ENCODE data around the gene UCN2. TPM values are rescaled to one million over a fixed set of nuclear protein-coding genes. Genes with fewer than 3 reads are reported as not detected.

The UCN2 gene
- total and polyA plus RNA-seq, 2 of the 8 experiments (the other 6 are each of a cell fraction or from before 2014, with no cell fraction given): 0.14 TPM; not detected in 1

GRCh38 chr3:48555949-48556795, 7.4 kb downstream of the UCN2 start:
- H3K9me3 ChIP-seq (ENCODE audit: insufficient read depth in 2 of 2, low read depth in 1 of 2, low read length in 1 of 2): no peaks in the 10 kb centered on the region
- no peak overlapping the region; the same call in 1 of the 2 replicates for H4K8ac ChIP-seq (ENCODE audit: extremely low read depth, insufficient read depth, low read length)
- H2BK15ac ChIP-seq (ENCODE audit: low read length): no peak overlapping the region
- H3K79me1 ChIP-seq (ENCODE audit: low read depth, low read length): peaks cover 11% of the 10 kb centered on the region
- no peak overlapping the region for H3K23ac ChIP-seq (ENCODE audit: insufficient read length)
- peak overlapping the region; percentile 80 for H4K5ac ChIP-seq (ENCODE audit: insufficient read length, low read depth, low read length)
- H4K91ac ChIP-seq (replicated peaks; ENCODE audit: insufficient read length, low read length): peak overlapping the region; percentile 25
- no peak overlapping the region for H2BK20ac ChIP-seq (ENCODE audit: low read length)
- H2AFZ ChIP-seq (ENCODE audit: low read length): no peak overlapping the region
- H3K18ac ChIP-seq (ENCODE audit: extremely low read depth, low read length): peak overlapping the region; percentile 75
- DNase-seq (ENCODE audit: low read depth in 1 of 2, low spot score in 2 of 2): no peak
- H3K27ac ChIP-seq (ENCODE audit: low read depth, low read length): no peak overlapping the region
- H2AK5ac ChIP-seq (ENCODE audit: low read depth, low read length): no peak overlapping the region
- no peaks in the 10 kb centered on the region for H3K36me3 ChIP-seq (ENCODE audit: control insufficient read depth in 2 of 4, insufficient read depth in 4 of 4, low read length in 3 of 4)
- POLR2A ChIA-PET (ENCODE audit: partially characterized antibody): interaction anchor here (0.8 to 6.0 kb wide), 17 partner anchors 11 to 326 kb away, joined by 3 to 34 read pairs (median 3); partner anchors contain the start of genes ATRIP, CCDC51, CELSR3 and COL7A1
- peaks cover 4 to 30% (median 17%) of the 10 kb centered on the region in 4 experiments for H3K4me1 ChIP-seq (replicated peaks in 1 of 4; ENCODE audit: control insufficient read depth in 3 of 4, insufficient read depth in 4 of 4, low read length in 3 of 4)
- H3K56ac ChIP-seq (replicated peaks; ENCODE audit: insufficient read length, low read depth, low read length): no peak overlapping the region
- WGBS, 2 experiments (ENCODE audit: extremely low coverage in 1 of 2, insufficient coverage in 1 of 2, insufficient read length in 1 of 2, insufficient replicate concordance in 2 of 2, low coverage in 1 of 2, low lambda C conversion rate in 2 of 2, missing lambda C conversion rate in 1 of 2): 24% methylated on average over 15 of the region's 29 CpGs; no CpG with 5 or more reads in 1 of the 2 experiments
- H3K23me2 ChIP-seq (ENCODE audit: low read depth, low read length): peaks cover 2% of the 10 kb centered on the region; the same call in 1 of the 2 replicates
- H2BK120ac ChIP-seq (replicated peaks; ENCODE audit: low read depth, low read length): no peak overlapping the region
- H2BK12ac ChIP-seq (ENCODE audit: low read depth, low read length): no peak overlapping the region
- H3K9ac ChIP-seq (replicated peaks in 1 of 4; ENCODE audit: extremely low read depth in 1 of 4, low read depth in 3 of 4, low read length in 3 of 4): peak overlapping the region; percentile 10 to 84 (median 44); a peak in 5 of 7 replicates
- H2BK5ac ChIP-seq (ENCODE audit: low read depth, low read length): peak overlapping the region; percentile 75; the same call in 1 of the 2 replicates
- peak overlapping the region; percentile 67 to 90 (median 73) for H3K4me3 ChIP-seq (ENCODE audit: extremely low read depth in 1 of 4, insufficient read depth in 2 of 4, low read depth in 3 of 4, low read length in 4 of 4)
- peaks cover 0 to 27% of the 10 kb centered on the region in 2 experiments; a peak in 1 of 4 replicates for H3K79me2 ChIP-seq (ENCODE audit: control insufficient read depth in 1 of 2, insufficient read depth in 2 of 2, low read length in 2 of 2)
- CTCF ChIA-PET (ENCODE audit: partially characterized antibody): interaction anchor here (0.5 to 6.7 kb wide), 12 partner anchors 11 to 934 kb away, joined by 3 to 52 read pairs (median 4); partner anchors contain the start of genes CCDC51, SLC26A6 and TMA7
- H3K4me2 ChIP-seq (ENCODE audit: insufficient read depth in 1 of 2, low read depth in 2 of 2, low read length in 2 of 2): peak overlapping the region; percentile 78 to 84
- no peak overlapping the region for H3K4ac ChIP-seq (replicated peaks; ENCODE audit: insufficient read length, low read depth, low read length)
- H3K14ac ChIP-seq (ENCODE audit: insufficient read length): no peak overlapping the region
- H4K20me1 ChIP-seq (replicated peaks in 1 of 2; ENCODE audit: control insufficient read depth in 1 of 2, insufficient read depth in 2 of 2, low read length in 2 of 2): peaks cover 0 to 3% of the 10 kb centered on the region in 2 experiments
- H3K27me3 ChIP-seq (replicated peaks in 1 of 4; ENCODE audit: control insufficient read depth in 3 of 4, extremely low read depth in 1 of 4, insufficient read depth in 3 of 4, low read length in 3 of 4): no peaks in the 10 kb centered on the region
- FAIRE-seq: no peak
- TF ChIP-seq SIRT6 (IDR thresholded peaks at IDR 0.05; ENCODE audit: low read length) (no peak), POLR2A (IDR thresholded peaks at IDR 0.05; ENCODE audit: control extremely low read depth in 1 of 2, low read depth in 2 of 2, low read length in 2 of 2) (peak in 1 of 2 experiments; percentile 45; a peak in 1 of 3 replicates), KDM1A (IDR thresholded peaks at IDR 0.05; ENCODE audit: borderline replicate concordance, low read length) (peak; percentile 92), PHF8 (conservative IDR thresholded peaks at IDR 0.05; ENCODE audit: low read depth, low read length) (peak; percentile 14), TAF1 (IDR thresholded peaks at IDR 0.05; ENCODE audit: low read depth, low read length) (peak; percentile 61; the same call in 1 of the 2 replicates), POU5F1 (IDR thresholded peaks at IDR 0.05; ENCODE audit: low read depth, low read length) (no peak), EGR1 (IDR thresholded peaks at IDR 0.05; ENCODE audit: borderline replicate concordance, low read depth, low read length) (no peak), SAP30 (IDR thresholded peaks at IDR 0.05; ENCODE audit: insufficient read depth, insufficient replicate concordance, low read length) (peak; percentile 72), CTBP2 (IDR thresholded peaks at IDR 0.05; ENCODE audit: borderline replicate concordance, insufficient read depth, insufficient read length, low read length) (no peak), KDM4A (IDR thresholded peaks at IDR 0.05; ENCODE audit: low read depth, low read length, severe bottlenecking) (peak; percentile 48), SP2 (IDR thresholded peaks at IDR 0.05; ENCODE audit: low read length) (no peak)

Measured in H1 (cell line).